ENCODE results near the gene PRKN.
A peak's percentile ranks its signal among the peaks of the same experiment; 100 is the strongest.

GRCh38 chr6:162612613-162613012, 115.0 kb downstream of the PRKN start:
- 0 out of 2 replicates have a peak, but pooled peaks have one; percentile 10 for TF ChIP-seq CTCF (conservative IDR thresholded peaks at IDR 0.05)
- no peak for TF ChIP-seq ZFX (IDR thresholded peaks at IDR 0.05)

All from C4-2B (cell line).